ENCODE data around the gene GSPT1.

GRCh38 chr16:11871193-11871592 lies 44.6 kb downstream of the GSPT1 start:
- TF ChIP-seq CTCF (IDR thresholded peaks at IDR 0.05): no peak
- no peak for TF ChIP-seq POLR2A (IDR thresholded peaks at IDR 0.05)
